Limb (tissue), 2 donors: ENCODE measurements around the gene ACAP2.
"Not testable (repeated sequence)": the region's sequence is repeated elsewhere in the genome, so short reads cannot be mapped to it uniquely, and the experiment has no call there.

Experiments
- DNase-seq, 2 donors: peaks; one replicate each; pipeline ENCODE4 v3.0.0-alpha.2; 2016; ENCODE audit errors: extremely low spot score in 2 of 2

Gene ACAP2

DNA sequence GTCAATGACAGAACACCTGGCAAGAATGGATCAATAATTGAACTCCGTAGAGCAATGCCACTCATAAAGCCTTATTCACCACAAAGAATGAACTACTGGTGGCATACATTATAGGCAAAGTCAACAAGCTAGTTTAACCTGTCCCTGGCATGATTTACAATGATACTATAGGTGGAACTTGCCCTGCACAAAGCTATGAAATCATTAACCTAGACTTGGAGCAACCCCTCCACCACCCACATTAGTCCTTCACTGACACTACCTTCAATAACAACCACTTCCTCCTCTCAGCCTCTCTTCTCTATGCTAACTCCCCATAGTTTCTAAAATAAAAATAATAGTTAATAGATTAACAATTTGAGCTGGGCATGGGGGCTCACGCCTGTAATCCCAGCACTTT lies 54.4 kb downstream of the ACAP2 start:
- DNase-seq, result no peak

DNA sequence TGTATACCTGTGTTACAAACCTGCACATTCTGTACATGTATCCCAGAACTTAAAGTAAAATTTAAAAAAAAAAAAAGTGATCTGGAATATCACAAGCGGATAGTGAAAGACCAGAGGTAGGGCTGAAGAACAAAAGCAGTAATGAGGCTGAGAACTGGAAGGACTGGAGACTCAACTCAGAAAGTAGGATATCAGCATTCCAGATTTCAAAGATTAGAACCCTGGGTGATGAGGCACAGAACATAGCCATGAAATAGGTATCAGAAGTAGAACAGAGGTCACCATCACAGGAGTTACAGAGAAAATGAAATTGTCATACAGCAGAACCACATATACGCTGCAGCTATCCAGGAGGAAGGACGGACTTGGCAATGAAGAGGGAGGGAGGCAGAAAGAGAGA lies 56.1 kb downstream of the ACAP2 start:
- DNase-seq, result no peak

DNA sequence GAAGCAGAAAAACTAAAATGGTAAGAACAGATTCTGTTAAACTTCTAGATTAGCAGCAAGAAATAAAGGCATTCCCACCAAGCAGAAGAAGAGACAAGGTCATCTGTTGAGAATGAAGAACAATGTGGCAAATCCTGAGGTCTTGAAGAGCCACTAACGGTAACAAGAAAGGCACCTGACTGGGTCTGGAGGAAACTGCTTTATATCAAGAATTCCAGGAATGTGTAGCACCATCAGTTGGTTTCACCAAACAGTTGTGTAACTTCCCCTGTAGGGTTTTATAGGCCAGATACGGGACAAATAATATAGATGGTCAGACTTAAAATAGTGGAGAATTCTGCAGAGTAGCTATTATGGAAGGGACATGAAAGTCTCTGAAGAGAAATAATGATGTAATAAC lies 57.3 kb downstream of the ACAP2 start:
- DNase-seq, result no peak

DNA sequence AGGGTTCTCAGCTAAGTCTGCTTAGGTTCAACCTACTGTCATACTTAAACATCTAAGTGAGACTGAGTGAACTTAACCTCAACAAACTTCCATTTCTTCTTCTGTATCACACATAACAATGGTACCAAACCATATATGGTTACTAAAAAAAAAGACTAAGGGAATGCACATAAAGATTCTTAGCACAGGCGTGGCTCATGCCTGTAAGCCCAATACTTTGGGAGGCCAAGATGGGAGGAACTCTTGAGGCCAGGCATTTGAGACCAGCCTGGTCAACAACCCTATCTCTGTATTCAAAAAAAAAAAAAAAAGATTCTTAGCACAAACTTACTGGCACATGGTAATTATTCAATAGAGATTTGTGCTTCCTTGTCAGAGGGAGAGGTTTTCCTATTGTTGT lies 57.9 kb downstream of the ACAP2 start:
- no peak for DNase-seq

DNA sequence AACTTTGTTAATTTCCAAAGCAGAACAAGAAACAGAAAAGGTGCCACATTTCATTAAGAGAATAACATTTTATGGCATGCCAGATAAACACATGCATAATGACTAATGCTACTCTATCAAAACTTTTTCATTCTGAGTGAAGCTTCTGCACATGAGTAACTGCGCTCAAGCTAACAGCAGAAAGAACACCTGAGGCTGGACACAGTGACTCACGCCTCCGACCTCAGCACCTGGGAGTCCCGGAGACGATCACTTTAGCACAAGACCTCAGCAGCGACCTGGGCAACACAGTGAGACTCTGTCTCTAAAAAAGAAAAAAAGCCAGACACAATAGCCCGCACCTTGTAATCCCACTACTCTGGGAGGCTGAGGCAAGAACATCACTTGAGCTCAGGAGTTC lies 70.6 kb downstream of the ACAP2 start:
- DNase-seq, result no peak

DNA sequence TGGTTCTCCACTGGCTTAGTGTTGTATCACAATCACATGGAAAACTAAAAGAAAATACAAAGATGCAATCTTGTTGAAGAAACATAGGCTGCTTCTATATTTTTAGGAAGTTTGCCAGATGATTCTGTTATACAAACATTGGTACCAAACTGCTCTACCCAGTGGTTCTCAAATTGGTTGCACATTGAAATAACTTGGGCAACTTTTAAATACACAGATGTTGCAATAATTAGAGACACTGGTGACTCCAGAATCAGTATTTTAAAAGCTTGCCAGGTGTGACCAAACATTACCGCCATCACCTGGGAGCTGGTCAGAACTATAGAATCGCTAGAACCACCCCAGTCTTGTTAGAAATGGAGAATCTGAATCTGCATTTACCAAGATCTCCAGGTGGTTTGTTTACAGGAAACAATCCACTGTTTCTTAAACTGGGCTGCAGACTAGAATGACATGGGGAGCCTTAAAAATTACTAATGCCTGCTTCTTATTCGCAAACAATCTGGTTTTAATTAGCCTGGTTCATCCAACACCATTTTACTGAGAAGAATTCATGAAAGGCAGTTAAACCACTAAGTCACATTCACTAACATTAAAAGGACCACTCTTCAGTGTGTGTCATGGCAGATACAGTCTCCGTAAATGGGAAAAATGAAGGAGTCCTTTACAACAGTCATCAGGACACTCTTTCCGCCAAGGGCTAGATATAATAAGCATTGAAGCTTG lies 76.5 kb downstream of the ACAP2 start:
- DNase-seq, result no peak

DNA sequence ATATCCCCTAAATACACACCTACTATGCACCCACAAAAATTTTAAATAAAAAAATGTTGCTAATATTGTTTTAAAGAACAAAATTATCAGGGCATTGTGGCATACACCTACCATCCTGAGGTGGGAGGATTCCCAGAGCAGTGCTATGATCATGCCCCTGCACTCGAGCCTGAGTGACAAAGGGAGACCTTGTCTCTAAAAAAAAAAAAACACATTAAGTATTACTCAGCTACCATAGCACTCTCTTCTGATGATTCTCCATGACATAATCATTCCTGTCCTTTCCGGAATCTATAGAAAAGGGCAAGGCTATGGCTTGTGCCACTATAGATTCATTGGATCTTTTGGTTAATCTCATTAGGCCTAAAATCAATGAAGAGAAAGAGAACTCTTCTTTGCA lies 77.4 kb downstream of the ACAP2 start:
- DNase-seq, result no peak

DNA sequence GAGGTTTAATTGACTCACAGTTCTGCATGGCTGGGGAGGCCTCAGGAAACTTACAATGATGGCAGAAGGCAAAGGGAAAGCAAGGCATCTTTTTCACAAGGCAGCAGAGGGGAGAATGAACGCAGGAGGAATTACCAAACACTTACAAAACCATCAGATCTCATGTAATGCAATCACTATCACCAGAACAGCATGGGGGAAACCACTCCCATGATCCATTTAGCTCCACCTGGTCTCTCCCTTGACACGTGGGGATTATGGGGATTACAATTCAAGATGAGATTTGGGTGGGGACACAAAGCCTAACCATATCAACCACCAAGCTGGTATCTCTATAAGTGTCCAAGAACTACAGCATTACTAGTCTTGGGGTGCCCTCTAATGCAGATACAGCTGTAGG lies 85.0 kb downstream of the ACAP2 start:
- DNase-seq, result not testable (repeated sequence)

DNA sequence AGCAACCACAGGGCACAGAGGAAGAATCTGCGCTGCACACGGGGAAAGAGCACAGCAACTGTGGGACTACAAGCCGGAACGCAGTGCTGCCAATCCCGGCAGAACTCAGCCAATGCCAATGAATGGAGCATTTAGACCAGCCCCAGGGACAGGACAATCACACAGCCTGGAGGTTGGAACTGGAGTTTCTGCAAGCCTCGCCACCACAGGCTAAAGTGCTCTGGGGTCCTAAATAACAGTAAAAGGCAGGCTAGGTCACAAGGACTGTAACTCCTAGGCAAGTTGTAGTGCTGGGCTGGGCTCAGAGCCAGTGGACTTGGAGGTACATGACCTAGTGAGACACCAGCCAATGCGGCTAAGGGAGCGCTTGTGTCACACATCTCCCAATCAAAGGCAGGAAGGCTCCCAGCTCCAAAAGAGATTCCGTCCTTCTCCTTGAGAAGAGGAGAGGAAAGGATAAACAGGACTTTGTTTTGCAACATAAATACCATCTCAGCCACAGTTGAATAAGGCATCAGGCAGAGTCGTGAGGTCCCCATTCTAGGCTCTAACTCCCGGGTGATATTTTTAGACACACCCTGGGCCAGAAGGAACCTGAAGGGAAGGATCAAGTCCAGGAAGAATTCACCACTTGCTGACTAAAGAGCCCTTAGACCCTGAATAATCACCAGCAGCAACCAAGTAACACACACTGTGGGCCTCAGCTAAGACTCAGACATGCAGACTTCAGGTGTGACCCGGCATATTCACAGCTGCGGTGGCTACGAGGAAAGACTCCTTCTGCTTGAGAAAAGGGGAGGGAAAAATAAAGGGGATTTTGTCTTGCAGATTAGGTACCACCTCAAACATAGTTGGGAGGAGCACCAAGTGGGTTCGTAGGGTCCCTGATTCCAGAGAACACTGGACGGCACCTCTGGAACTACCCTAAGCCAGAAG lies 86.4 kb downstream of the ACAP2 start:
- no peak for DNase-seq

DNA sequence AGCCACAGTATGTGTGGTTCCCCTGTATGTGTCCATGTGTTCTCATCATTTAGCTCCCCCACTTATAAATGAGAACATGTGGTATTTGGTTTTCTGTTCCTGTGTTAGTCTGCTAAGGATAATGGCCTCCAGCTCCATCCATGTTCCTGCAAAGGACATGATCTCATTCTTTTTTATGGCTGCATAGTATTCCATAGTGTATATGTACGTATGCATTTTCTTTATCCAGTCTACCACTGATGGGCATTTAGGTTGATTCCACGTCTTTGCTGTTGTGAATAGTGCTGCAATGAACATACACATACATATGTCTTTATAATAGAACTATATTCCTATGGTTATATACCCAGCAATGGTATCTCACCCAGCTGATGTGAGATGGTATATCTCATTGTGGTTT lies 88.8 kb downstream of the ACAP2 start:
- not testable (repeated sequence) for DNase-seq

DNA sequence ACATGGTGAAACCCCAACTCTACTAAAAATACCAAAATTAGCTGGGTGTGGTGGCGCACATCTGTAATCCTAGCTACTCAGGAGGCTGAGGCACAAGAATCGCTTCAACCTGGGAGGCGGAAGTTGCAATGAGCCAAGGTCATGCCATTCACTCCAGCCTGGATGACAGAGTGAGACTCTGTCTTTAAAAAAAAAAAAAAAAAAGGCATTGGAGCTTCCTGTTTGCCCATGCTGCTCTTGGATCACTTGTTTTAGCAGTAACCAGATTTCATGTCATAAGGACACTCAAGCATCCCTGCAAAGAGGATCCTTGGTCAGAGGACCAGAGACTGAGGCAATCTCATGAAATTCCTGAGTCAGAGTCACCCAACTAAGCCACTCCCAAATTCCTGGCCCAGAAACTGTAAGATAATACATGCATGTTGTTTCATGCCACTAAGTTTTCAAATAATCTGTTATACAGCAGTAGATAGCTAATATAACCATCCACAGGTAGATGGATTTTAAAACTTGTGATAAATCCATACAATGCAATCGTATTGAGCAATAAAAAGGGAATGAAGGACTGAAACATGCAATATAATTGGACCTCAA lies 89.8 kb downstream of the ACAP2 start:
- DNase-seq, result no peak

DNA sequence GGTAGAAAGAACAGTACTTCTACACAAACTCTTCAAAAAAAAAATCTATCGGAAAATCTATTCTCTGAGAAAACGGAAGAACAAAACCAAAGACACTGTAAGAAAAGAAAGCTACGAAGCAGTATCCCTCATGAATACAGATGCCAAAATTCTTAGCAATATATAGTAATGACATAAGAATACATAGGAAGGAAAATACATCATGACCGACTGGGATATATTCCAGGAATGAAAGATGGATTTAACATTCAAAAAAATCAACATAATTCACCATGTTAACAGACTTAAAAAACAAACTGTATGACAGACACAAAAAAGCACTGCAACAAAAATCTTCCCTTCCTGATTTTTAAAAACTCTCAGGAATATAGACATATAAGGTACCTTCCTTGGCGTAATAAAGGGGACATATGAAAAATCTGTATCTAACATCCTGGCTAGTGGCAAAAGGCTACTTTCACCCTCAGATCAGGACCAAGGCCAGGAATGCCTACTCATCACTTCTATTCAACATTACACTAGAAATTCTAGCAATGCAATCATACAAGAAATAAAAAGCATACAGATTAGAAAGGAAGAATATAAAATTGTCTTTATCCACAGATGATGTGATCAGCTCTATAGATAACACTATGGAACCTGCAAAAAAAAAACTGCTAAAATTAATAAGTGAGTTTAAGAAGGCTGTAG lies 94.2 kb downstream of the ACAP2 start:
- DNase-seq, result peak in 1 of 2 donors; percentile 51

DNA sequence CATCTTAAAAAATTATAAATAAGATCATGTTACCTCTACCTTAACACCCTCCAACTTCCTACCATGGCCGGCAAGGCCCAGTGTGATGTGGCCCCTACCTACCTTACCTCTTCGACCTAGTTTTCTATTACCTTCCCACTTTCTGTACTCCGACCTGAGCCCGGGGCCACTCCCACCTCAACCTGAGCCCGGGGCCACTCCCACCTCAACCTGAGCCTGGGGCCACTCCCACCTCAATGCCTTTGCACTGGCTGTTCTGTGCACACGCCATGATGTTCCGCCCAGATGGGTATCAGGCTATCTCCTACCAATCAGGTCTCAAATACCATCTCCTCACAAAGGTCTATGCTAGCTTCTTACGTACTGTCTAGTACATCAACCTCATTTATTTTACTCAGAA lies 105.1 kb downstream of the ACAP2 start:
- DNase-seq, result no peak

DNA sequence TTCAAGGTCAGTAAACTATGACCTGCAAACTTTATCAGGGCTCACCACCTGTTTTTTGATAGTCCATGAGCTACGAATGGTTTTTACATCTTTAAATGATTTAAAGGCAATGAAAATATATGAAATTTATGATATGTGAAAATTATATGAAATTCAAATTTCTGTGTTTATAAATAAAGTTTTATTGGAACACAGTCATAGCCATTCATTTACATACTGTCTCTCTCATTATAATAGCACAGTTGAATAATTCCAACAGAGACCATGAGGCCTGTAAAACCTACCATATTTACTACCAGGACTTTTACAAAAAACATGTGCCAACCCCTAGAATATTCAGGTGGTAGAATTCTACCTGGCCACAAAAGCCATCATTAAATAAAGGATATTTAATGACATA lies 107.9 kb downstream of the ACAP2 start:
- no peak for DNase-seq

DNA sequence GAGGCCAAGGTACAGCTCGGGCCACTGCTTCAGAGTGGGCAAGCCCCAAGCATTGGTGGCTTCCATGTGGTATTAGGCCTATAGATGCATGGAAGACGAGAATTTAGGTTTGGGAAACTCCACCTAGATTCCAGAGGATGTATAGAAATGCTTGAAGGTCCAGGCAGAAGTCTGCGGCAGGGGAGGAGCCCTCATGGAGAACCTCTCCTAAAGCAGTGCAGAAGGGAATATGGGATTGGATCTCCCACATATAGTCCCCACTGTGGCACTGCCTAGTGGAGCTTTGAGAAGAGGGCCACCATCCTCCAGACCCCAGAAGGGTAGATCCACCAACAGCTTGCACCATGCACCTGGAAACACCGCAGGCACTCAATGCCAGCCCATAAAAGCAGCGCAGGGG lies 123.8 kb downstream of the ACAP2 start:
- DNase-seq, result no peak

DNA sequence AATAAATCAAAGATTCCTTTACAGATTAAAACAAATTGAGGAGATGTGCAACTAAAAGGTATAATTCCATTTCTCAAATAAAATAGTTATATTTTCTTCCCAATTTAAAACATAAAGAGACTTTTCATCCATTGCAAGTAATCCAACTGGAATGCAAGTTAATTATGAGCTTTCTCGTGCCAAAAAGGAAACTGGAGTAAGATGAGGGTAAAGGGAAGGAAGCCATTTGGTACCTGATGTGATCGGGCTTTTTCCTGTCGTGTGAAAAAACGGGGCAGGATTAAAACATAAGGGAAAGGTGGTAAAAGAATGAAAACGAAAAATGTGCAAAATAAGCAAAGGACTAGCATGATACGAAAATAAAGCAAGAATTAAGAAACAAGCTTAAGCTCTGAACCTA lies 130.1 kb downstream of the ACAP2 start:
- DNase-seq, result no peak

DNA sequence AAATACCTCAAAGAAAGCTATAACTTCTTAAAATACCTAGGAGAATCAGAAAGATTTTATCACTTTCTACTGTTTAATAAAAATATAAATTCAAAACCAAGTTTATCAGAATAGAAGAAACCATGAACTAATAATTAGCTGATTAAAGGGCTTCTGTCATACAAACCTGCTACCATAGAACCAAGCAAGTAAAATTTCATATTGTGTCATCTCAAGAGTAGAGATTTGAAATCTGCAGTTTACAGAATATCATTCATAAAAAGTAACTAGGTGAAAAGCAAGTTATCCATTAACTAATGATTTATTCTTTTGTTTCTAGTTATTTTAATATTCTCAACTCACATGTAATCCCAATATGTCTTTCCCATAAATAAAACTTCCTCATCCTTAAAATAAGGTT lies 135.1 kb downstream of the ACAP2 start:
- DNase-seq, result no peak

DNA sequence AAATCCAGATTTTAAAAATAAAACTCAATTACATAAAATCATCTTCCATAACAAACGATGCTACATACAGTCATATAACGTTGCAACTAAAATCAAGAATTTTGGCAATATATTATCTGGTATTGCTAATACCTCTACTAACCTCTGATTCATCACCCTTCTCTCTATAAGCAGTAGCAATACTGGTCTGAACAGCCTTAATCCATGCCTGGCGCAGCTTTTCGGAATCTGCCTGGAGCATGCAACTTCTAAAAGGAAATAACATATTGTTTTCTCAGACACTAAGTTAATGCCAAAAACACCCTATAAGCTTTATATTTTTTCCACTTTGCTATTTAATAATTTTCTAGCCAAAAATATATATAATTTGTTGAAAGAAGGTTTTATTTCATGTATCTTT lies 136.5 kb downstream of the ACAP2 start:
- no peak for DNase-seq

DNA sequence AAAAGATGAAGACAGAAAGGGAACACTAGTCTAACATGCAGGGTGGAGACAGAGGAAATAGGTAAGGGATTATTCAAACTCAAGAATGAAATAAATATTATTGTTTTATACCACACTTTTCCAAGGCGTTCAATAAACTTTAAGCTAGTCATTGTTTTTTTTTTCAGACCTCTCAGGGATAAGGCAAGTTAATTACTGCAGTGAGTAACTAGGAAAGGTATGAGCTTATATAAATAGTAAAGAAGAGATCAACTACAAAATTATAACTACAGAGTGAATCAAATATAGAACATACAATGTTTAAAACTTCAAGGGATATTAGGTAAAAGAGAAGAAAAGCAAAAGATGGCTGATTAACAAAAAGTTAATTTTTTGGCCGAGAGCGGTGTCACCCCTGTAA lies 140.4 kb downstream of the ACAP2 start:
- no peak for DNase-seq

DNA sequence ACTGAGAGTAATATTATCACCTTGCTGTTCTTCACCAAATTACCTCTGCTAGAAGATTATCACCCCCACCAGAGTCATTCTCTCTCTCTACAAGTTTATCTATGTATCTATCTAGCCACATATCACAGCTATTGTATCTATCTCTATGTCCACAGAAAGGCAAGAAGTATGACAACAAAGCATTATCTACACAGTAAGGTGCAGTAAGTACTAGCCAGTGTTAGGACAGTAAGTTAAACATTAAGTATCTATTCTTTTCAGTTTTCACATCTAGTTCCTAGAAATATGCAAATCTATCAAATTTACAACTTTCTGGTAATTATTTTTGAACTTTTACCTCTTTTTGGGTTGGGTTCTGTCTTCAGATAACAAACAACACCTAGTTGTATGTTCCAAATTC lies 145.4 kb downstream of the ACAP2 start:
- no peak for DNase-seq

DNA sequence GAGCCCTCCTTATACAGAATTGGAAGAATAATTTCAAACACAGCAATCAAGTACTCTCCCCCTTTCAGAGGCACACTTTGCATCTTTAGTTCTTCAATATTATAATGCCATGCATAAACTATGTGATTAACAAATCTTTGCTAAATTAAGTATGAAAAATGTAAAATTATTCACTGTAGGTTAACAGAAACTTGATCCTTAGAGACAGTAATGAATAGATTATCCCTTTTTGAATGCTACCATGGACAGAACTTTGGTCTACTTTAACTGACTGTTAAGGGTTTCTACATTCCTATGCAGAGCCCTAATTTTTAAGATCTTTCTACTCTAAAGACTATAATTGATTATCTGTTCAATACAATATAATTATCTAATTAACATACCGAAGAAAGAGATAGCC lies 146.2 kb downstream of the ACAP2 start:
- no peak for DNase-seq

DNA sequence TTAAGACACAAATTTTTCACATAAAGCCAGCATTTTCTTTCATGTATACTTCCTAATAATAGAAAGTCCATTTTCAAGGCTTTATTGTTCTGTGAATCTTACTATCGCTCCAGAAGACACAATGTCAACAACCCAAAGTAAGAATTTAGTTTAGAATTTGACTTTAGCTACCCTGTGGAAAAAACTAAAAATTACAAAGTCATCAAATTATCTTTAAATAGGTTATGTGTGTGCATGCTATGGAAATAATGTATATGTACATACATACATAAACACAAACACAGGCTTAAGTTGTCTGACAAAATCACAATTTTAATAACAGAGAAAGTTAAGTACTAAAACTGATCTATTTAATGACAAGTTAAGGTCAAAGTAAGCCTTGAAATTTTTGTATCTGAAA lies 151.7 kb downstream of the ACAP2 start:
- DNase-seq, result no peak
